GM20000 (cell line): ENCODE results near the gene CMPK2.

Experiments
- DNase-seq: peaks from one replicate; pipeline ENCODE4 v3.0.0; 2012; ENCODE audit warnings: low spot score
- TF ChIP-seq, protein P1 (sequence below): IDR thresholded peaks from 2 replicates; pipeline ENCODE4 v1.5.1; 2012; ENCODE audit warnings: mild to moderate bottlenecking, control low read depth; ENCODE audit errors: extremely low read depth, missing control alignments

Gene CMPK2

DNA sequence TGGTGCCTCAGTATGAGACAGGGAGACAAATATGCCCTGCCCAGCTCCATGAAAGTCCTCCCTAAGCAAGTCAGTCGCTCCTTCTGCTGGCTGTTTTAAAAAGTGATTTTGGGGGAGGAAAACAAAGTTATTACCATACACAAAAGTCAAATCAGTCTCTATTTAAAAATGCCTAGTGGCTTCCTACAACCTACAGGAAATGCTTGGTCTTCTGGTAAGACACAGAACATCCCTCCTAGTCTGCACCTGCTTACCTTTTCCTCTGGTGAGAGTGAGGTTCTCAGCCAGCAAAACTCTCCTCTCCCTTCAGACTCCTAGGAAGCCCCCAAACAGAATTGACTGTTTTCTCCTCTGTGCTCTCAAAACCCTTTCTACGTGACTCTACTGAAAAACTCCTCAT is 13.5 kb downstream of the CMPK2 start:
- TF ChIP-seq, protein P1, sequence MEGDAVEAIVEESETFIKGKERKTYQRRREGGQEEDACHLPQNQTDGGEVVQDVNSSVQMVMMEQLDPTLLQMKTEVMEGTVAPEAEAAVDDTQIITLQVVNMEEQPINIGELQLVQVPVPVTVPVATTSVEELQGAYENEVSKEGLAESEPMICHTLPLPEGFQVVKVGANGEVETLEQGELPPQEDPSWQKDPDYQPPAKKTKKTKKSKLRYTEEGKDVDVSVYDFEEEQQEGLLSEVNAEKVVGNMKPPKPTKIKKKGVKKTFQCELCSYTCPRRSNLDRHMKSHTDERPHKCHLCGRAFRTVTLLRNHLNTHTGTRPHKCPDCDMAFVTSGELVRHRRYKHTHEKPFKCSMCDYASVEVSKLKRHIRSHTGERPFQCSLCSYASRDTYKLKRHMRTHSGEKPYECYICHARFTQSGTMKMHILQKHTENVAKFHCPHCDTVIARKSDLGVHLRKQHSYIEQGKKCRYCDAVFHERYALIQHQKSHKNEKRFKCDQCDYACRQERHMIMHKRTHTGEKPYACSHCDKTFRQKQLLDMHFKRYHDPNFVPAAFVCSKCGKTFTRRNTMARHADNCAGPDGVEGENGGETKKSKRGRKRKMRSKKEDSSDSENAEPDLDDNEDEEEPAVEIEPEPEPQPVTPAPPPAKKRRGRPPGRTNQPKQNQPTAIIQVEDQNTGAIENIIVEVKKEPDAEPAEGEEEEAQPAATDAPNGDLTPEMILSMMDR, result no peak
- DNase-seq, result no peak

GRCh38 chr2:6846967-6847681 is 18.6 kb downstream of the CMPK2 start:
- TF ChIP-seq, protein P1, result no peak
- DNase-seq, result no peak

- TF ChIP-seq, protein P1, result no peak
- no peak for DNase-seq
These were observed 19.2 kb downstream of the CMPK2 start for GRCh38 chr2:6846540-6846939.

DNA sequence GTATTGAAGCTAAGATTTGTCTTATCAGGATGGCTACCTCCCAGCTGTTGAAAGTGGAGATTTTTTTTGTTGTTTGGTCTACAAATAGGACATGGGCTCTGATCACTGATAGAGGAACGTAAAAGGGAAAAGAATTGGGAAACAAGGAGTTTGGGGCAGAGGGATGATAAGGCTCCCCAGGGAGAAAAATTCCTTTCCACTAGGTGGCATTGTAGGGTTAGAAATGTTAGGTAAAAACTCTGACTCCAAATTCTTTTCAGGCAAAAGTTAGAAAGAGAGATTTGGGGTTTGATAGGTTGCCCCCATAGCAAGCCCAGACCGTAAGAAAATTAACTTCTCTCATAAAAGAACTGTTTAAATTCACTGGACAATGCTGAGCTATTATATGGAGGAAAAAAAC is 19.8 kb downstream of the CMPK2 start:
- DNase-seq, result no peak
- TF ChIP-seq, protein P1, result no peak

DNA sequence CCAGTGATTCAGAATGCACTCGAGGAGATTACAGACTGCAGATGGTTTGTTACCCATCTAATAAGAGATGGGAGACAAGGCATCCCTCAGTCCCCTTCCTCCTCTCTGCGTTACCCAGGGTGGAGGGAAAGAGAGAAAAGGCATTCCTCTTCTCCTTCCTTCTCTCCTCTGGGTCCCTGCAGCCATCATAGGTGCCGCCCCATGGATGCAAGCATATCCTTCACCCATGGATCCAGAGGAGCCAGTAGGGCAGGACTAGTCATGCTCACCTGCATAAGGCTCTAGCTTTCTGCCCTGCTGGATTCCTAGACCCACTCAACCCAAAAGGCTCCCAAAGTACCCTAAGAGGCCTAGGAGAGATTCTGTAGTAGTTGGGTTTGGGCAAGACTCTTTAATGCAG is 20.4 kb downstream of the CMPK2 start:
- TF ChIP-seq, protein P1, result no peak
- no peak for DNase-seq

DNA sequence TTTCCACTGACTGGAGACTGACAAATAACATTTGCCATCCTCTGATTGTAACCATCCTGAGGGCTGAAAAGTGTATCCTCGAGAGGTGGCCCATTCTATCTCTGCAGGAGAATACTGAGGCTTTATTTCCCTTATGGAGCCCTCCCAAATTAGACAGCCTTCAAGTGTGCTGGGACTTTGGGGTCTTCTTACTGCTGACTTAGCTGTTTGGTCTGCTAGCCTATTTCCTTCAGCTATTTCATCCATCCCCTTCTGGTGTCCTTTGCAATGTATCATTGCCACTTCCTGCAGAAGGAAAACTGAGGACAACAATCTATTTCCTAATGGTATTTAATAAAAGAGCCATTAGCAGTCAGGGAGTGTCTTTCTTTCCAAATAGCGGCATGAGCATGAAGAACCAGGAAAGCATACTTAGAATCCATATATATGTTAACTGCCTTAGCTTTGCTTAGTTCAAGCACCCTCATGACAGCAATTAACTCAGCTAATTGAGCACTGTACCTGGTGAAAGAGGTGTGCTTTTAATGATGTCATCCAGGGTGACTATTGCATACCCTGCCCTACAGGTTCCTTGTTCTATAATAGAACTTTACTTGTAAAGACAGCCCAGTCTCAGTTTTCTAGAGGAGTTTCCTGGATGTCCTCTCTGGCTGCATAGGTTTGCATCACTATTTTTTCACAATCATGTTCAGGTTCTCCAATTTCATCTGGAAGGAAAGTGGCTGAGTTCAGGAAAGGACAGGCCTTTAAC is 24.0 kb downstream of the CMPK2 start:
- TF ChIP-seq, protein P1, result no peak
- DNase-seq, result no peak

DNA sequence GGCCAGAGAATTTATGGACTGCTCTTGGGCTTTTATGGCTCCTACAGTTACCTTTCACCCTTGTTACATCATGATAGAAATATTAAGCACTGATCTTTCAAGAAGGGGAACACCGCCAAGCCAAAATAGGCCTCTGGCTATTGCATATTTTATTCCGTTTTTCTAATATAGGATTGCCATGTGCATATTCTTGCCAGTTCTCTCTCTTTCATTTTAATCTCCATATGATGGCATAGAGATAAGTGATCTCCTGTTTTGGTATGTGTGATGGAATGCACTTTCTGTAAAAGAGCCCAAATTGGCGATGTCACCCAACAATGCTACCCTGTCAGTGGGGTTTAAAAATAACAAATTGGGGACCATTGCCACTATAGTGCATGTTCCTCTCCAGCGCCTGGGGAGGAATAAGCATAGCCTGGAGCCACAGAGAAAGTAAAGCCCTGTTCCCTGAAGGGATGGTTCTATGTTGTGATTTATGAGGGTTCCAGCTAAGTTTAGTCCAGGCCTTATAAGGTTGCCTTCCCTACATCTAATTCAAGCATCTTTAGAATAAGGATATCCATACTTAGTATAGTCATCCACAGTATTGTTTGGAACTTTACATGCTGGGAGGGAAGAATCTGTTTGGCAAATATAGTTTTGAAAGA is 26.9 kb downstream of the CMPK2 start:
- DNase-seq, result no peak
- TF ChIP-seq, protein P1, result no peak
